ENCODE data around the gene SIX5.
A peak's percentile ranks its signal among the peaks of the same experiment; 100 is the strongest.

Gene SIX5

GRCh38 chr19:45780146-45780447, 11.0 kb upstream of the SIX5 start:
- H3K9ac ChIP-seq (ENCODE audit: low read depth, low read length, poor library complexity, severe bottlenecking) = no peak overlapping the region
- H4K20me1 ChIP-seq (ENCODE audit: insufficient read depth, low read length, poor library complexity, severe bottlenecking) = peaks cover 12% of the 10 kb centered on the region
- no peaks in the 10 kb centered on the region for H3K79me2 ChIP-seq (ENCODE audit: insufficient read depth, low read length)
- H3K36me3 ChIP-seq (ENCODE audit: insufficient read depth, low read length) = no peaks in the 10 kb centered on the region
- no peaks in the 10 kb centered on the region for H3F3A ChIP-seq (ENCODE audit: low read depth)
- H3K4me3 ChIP-seq (ENCODE audit: low read length, poor library complexity, severe bottlenecking) = no peak overlapping the region
- H3K9me3 ChIP-seq (ENCODE audit: insufficient read depth, low read depth, low read length) = no peaks in the 10 kb centered on the region
- no peaks in the 10 kb centered on the region for H3K9me2 ChIP-seq (replicated peaks; ENCODE audit: low read depth, low read length)
- H3K27me3 ChIP-seq (ENCODE audit: insufficient read depth, low read length, poor library complexity, severe bottlenecking) = no peaks in the 10 kb centered on the region
- no peak overlapping the region for H2AFZ ChIP-seq (ENCODE audit: low read length)
- no peak overlapping the region for H3K4me2 ChIP-seq (ENCODE audit: low read depth, low read length, poor library complexity, severe bottlenecking)
- TF ChIP-seq EZH2phosphoT487 (IDR thresholded peaks at IDR 0.05; ENCODE audit: borderline replicate concordance) = no peak
- no peak for TF ChIP-seq CTCF (conservative IDR thresholded peaks at IDR 0.05; ENCODE audit: low read length)
- H3K4me1 ChIP-seq (ENCODE audit: insufficient read depth, low read length, poor library complexity, severe bottlenecking) = no peaks in the 10 kb centered on the region

GRCh38 chr19:45779231-45780145, 10.4 kb upstream of the SIX5 start:
- no peaks in the 10 kb centered on the region for H3K36me3 ChIP-seq (ENCODE audit: insufficient read depth, low read length)
- H3K9me2 ChIP-seq (replicated peaks; ENCODE audit: low read depth, low read length) = no peaks in the 10 kb centered on the region
- peak overlapping the region; percentile 38 for H3K4me2 ChIP-seq (ENCODE audit: low read depth, low read length, poor library complexity, severe bottlenecking)
- H3K79me2 ChIP-seq (ENCODE audit: insufficient read depth, low read length) = no peaks in the 10 kb centered on the region
- H3K9ac ChIP-seq (ENCODE audit: low read depth, low read length, poor library complexity, severe bottlenecking) = no peak overlapping the region
- TF ChIP-seq CTCF (conservative IDR thresholded peaks at IDR 0.05; ENCODE audit: low read length) = peak; percentile 63
- no peak for TF ChIP-seq EZH2phosphoT487 (IDR thresholded peaks at IDR 0.05; ENCODE audit: borderline replicate concordance)
- H3K4me3 ChIP-seq (ENCODE audit: low read length, poor library complexity, severe bottlenecking) = no peak overlapping the region
- no peaks in the 10 kb centered on the region for H3K9me3 ChIP-seq (ENCODE audit: insufficient read depth, low read depth, low read length)
- peaks cover 12% of the 10 kb centered on the region for H4K20me1 ChIP-seq (ENCODE audit: insufficient read depth, low read length, poor library complexity, severe bottlenecking)
- H3K27me3 ChIP-seq (ENCODE audit: insufficient read depth, low read length, poor library complexity, severe bottlenecking) = no peaks in the 10 kb centered on the region
- H2AFZ ChIP-seq (ENCODE audit: low read length) = no peak overlapping the region
- H3F3A ChIP-seq (ENCODE audit: low read depth) = no peaks in the 10 kb centered on the region
- H3K4me1 ChIP-seq (ENCODE audit: insufficient read depth, low read length, poor library complexity, severe bottlenecking) = no peaks in the 10 kb centered on the region

GRCh38 chr19:45778010-45778661, 9.1 kb upstream of the SIX5 start:
- no peaks in the 10 kb centered on the region for H3K9me2 ChIP-seq (replicated peaks; ENCODE audit: low read depth, low read length)
- H3K4me3 ChIP-seq (ENCODE audit: low read length, poor library complexity, severe bottlenecking) = no peak overlapping the region
- no peaks in the 10 kb centered on the region for H3K9me3 ChIP-seq (ENCODE audit: insufficient read depth, low read depth, low read length)
- H3F3A ChIP-seq (ENCODE audit: low read depth) = no peaks in the 10 kb centered on the region
- H2AFZ ChIP-seq (ENCODE audit: low read length) = no peak overlapping the region
- H3K27me3 ChIP-seq (ENCODE audit: insufficient read depth, low read length, poor library complexity, severe bottlenecking) = no peaks in the 10 kb centered on the region
- H3K36me3 ChIP-seq (ENCODE audit: insufficient read depth, low read length) = no peaks in the 10 kb centered on the region
- TF ChIP-seq EZH2phosphoT487 (IDR thresholded peaks at IDR 0.05; ENCODE audit: borderline replicate concordance) (no peak), CTCF (conservative IDR thresholded peaks at IDR 0.05; ENCODE audit: low read length) (no peak)
- no peaks in the 10 kb centered on the region for H3K79me2 ChIP-seq (ENCODE audit: insufficient read depth, low read length)
- peaks cover 7% of the 10 kb centered on the region for H4K20me1 ChIP-seq (ENCODE audit: insufficient read depth, low read length, poor library complexity, severe bottlenecking)
- H3K4me1 ChIP-seq (ENCODE audit: insufficient read depth, low read length, poor library complexity, severe bottlenecking) = no peaks in the 10 kb centered on the region
- H3K4me2 ChIP-seq (ENCODE audit: low read depth, low read length, poor library complexity, severe bottlenecking) = no peak overlapping the region
- H3K9ac ChIP-seq (ENCODE audit: low read depth, low read length, poor library complexity, severe bottlenecking) = no peak overlapping the region

All from Loucy (cell line).